GM12878 (cell line): ENCODE measurements around the gene AHCYL2. TPM values are rescaled to one million over a fixed set of nuclear protein-coding genes. Genes with fewer than 3 reads are reported as not detected.

Source experiments
- ATAC-seq: fragments of 200-7000 bp; cut with Tn5 transposase; 3 replicates; pipeline ENCODE4 v1.9.1; 2020; ENCODE audit warnings: mild to moderate bottlenecking, moderate library complexity
- BruUV-seq: library from RNA; stranded (reverse); fragments of 400-500 nt; replicated peaks from 2 replicates; lab custom pipeline; 2021; lab: Mats Ljungman, UMichigan
- CTCF ChIA-PET: fragments of 300-600 bp; sonication (Branson Sonifier 250); formaldehyde crosslinking; extraction: SDS; loops from one replicate; lab custom pipeline; 2021; ENCODE audit warnings: inconsistent platforms; lab: Yijun Ruan, JAX
- POLR2A ChIA-PET: fragments of 350-600 bp; formaldehyde crosslinking; extraction: SDS; loops from one replicate; lab custom pipeline; 2021; ENCODE audit warnings: inconsistent platforms; lab: Charles Lee
- RAD21 ChIA-PET: fragments of 300-600 bp; sonication (Branson Sonifier 250); formaldehyde crosslinking; loops from one replicate; lab custom pipeline; 2023; ENCODE audit warnings: antibody characterized with exemption; ENCODE audit not compliant: unreplicated experiment; lab: Charles Lee
- SMC1A ChIA-PET: fragments of 300-600 bp; sonication (Branson Sonifier 250); formaldehyde crosslinking; loops from one replicate; lab custom pipeline; 2023; ENCODE audit not compliant: unreplicated experiment, uncharacterized antibody; lab: Charles Lee
- DNase-seq: peaks from one replicate; pipeline ENCODE4 v3.0.0-alpha.2; 2011; ENCODE audit warnings: low read depth, low spot score
- FAIRE-seq: peaks from 3 replicates; lab custom pipeline; 2011; peaks lifted over from hg19 to GRCh38; lab: Jason Lieb, UNC
- H2AFZ ChIP-seq: 2 replicates; pipeline ENCODE4 v1.6.0; 2011; ENCODE audit warnings: low read depth, low read length, control low read depth; ENCODE audit not compliant: control insufficient read depth
- H3K27ac ChIP-seq: 2 replicates; pipeline ENCODE4 v1.5.1; 2011; ENCODE audit warnings: control low read depth; ENCODE audit not compliant: control insufficient read depth, insufficient read depth
- H3K27me3 ChIP-seq, 2 experiments: replicated peaks in 1 of 2; 2 replicates each; pipeline versions ENCODE4 v1.6.0 to v1.6.1; 2011; ENCODE audit warnings: low read length in 1 of 2; ENCODE audit not compliant: control insufficient read depth in 2 of 2, insufficient read depth in 2 of 2
- H3K36me3 ChIP-seq, 2 experiments: 2 replicates each; pipeline ENCODE4 v1.5.1; 2011; ENCODE audit warnings: low read length in 1 of 2; ENCODE audit not compliant: control insufficient read depth in 2 of 2, insufficient read depth in 2 of 2
- H3K4me1 ChIP-seq: 2 replicates; pipeline ENCODE4 v1.6.1; 2011; ENCODE audit warnings: mild to moderate bottlenecking, low read length, moderate library complexity, mixed read lengths; ENCODE audit not compliant: control insufficient read depth, insufficient read depth
- H3K4me2 ChIP-seq: 2 replicates; pipeline ENCODE4 v1.6.0; 2011; ENCODE audit warnings: control low read depth; ENCODE audit not compliant: control insufficient read depth, insufficient read depth
- H3K4me3 ChIP-seq: fragments of 200-600 bp; sonication (generic); 2 replicates; pipeline ENCODE4 v1.5.1; 2016
- H3K79me2 ChIP-seq: 2 replicates; pipeline ENCODE4 v1.6.0; 2011; ENCODE audit warnings: low read length; ENCODE audit not compliant: control insufficient read depth, insufficient read depth
- H3K9ac ChIP-seq: 2 replicates; pipeline ENCODE4 v1.8.0; 2011; ENCODE audit warnings: low read length, control low read depth, mixed read lengths; ENCODE audit not compliant: control insufficient read depth, insufficient read depth
- H3K9me3 ChIP-seq: replicated peaks from 3 replicates; pipeline ENCODE4 v1.5.1; 2011; ENCODE audit warnings: mild to moderate bottlenecking, low read length; ENCODE audit not compliant: control insufficient read depth, insufficient read depth
- H4K20me1 ChIP-seq: 2 replicates; pipeline ENCODE4 v1.6.0; 2011; ENCODE audit not compliant: control insufficient read depth, insufficient read depth
- ATF7 ChIP-seq: fragments of 450-650 bp; IDR thresholded peaks from 2 replicates; pipeline ENCODE4 v1.6.1; 2016; ENCODE audit warnings: low read depth, mild to moderate bottlenecking
- CBFB ChIP-seq: IDR thresholded peaks from 2 replicates; pipeline ENCODE4 v1.6.1; 2016; ENCODE audit warnings: antibody characterized with exemption, low read depth
- NR2C2 ChIP-seq: IDR thresholded peaks from 2 replicates; pipeline ENCODE4 v1.6.1; 2011; ENCODE audit warnings: borderline replicate concordance, low read depth; ENCODE audit not compliant: control insufficient read depth, insufficient read length
- POLR2AphosphoS2 ChIP-seq: IDR thresholded peaks from 2 replicates; pipeline ENCODE4 v1.6.1; 2011; ENCODE audit warnings: low read depth, mild to moderate bottlenecking, low read length, improper control_type of control experiment, moderate library complexity
- RAD51 ChIP-seq: fragments of 450-650 bp; IDR thresholded peaks from 2 replicates; pipeline ENCODE4 v1.6.1; 2016; ENCODE audit warnings: moderate library complexity, mild to moderate bottlenecking, inconsistent platforms
- RFX5 ChIP-seq: IDR thresholded peaks from 2 replicates; pipeline ENCODE4 v1.6.1; 2011; ENCODE audit warnings: low read depth, low read length, improper control_type of control experiment
- SUPT20H ChIP-seq: IDR thresholded peaks from 2 replicates; pipeline ENCODE4 v1.6.1; 2011; ENCODE audit warnings: low read depth, mild to moderate bottlenecking, low read length, moderate library complexity, borderline replicate concordance; ENCODE audit not compliant: control insufficient read depth
- ZBED1 ChIP-seq: IDR thresholded peaks from 2 replicates; pipeline ENCODE4 v1.6.1; 2016; ENCODE audit warnings: borderline replicate concordance
- WGBS: methylation state at CpG from one replicate; pipeline ENCODE4 v1.1.6; 2016; ENCODE audit warnings: low lambda C conversion rate; ENCODE audit not compliant: insufficient replicate concordance, insufficient coverage; ENCODE audit errors: missing lambda C conversion rate; 5-methylcytosine and 5-hydroxymethylcytosine counted together
- in situ Hi-C: fragments of 300-500 bp; cut with MboI; formaldehyde crosslinking; loops from 9 replicates; pipeline ENCODE4 v1.14.3; 2018; ENCODE audit warnings: mixed read lengths
- intact Hi-C: fragments of 100-400 bp; cut with micrococcal nuclease; formaldehyde crosslinking; loops from one replicate; pipeline ENCODE4 v1.14.2; 2022; ENCODE audit not compliant: unreplicated experiment
- polyA plus RNA-seq, 11 experiments: library from polyadenylated mRNA; depleted of rRNA in 4 of 11; unstranded in 6 of 11; stranded (reverse) in 5 of 11; fragments of >200 nt; fragmentation: Nextera tagmentation in 4 of 11; fragmentation: Illumina TruSeq in 1 of 11; extraction: Ambion mirVana in 4 of 11; extraction: Trizol in 1 of 11; gene quantifications; 1 replicate in 1 of 11; 2 replicates in 10 of 11; pipeline versions ENCODE4 v1.2.1 to v1.2.3, GENCODE V29; 2011 to 2016; ENCODE audit warnings: inconsistent platforms in 2 of 11, missing spikeins in 2 of 11, low read depth in 1 of 11
- total RNA-seq, 4 experiments: library from RNA; depleted of rRNA in 3 of 4; stranded (reverse); fragments of >200 nt in 3 of 4; fragmentation: Illumina TruSeq in 1 of 4; extraction: Trizol in 1 of 4; gene quantifications; 2 replicates each; pipeline versions ENCODE4 v1.2.1 to v1.2.3, GENCODE V29; 2013 to 2021
- TF ChIP-seq, protein P1 (sequence below): fragments of 450-650 bp; IDR thresholded peaks from 2 replicates; pipeline ENCODE4 v1.6.1; 2017; ENCODE audit warnings: mild to moderate bottlenecking
- TF ChIP-seq, protein P2 (sequence below): fragments of 450-650 bp; IDR thresholded peaks from 2 replicates; pipeline ENCODE4 v1.6.1; 2017; ENCODE audit warnings: mild to moderate bottlenecking, moderate library complexity
- TF ChIP-seq, protein P3 (sequence below): IDR thresholded peaks from 2 replicates; pipeline ENCODE4 v1.6.1; 2011; ENCODE audit warnings: borderline replicate concordance, low read depth, mild to moderate bottlenecking, moderate library complexity, mixed read lengths, low read length; ENCODE audit not compliant: insufficient read depth; ENCODE audit errors: extremely low read length
- TF ChIP-seq, protein P4 (sequence below): fragments of 450-650 bp; IDR thresholded peaks from 2 replicates; pipeline ENCODE4 v1.6.1; 2017; ENCODE audit warnings: low read depth, mild to moderate bottlenecking, moderate library complexity

Gene AHCYL2
- total and polyA plus RNA-seq, 10 of the 15 experiments (the other 5 are each of a cell fraction or from before 2014, with no cell fraction given), result 1.7 to 29.1 (median 5.4) TPM

DNA sequence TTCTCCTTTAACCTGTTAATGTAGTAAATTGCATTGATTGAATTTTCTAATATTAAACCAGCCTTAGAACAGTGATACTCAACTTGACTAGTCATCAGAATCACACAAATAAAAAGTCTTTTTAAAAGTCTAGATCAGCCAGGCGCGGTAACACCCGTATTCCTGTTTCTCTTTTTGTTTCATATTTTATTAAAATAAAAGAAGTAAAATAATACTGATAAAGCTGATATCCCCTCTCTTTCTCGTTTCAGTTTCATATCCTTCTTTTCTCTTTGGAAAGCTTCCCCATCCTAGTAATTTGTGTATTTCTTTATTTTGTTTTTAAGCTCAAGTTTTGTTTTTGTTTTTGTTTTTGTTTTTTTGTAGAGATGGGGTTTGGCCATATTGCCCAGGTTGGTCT is 27.1 kb upstream of the AHCYL2 start (continued):
- TF ChIP-seq, protein P1, sequence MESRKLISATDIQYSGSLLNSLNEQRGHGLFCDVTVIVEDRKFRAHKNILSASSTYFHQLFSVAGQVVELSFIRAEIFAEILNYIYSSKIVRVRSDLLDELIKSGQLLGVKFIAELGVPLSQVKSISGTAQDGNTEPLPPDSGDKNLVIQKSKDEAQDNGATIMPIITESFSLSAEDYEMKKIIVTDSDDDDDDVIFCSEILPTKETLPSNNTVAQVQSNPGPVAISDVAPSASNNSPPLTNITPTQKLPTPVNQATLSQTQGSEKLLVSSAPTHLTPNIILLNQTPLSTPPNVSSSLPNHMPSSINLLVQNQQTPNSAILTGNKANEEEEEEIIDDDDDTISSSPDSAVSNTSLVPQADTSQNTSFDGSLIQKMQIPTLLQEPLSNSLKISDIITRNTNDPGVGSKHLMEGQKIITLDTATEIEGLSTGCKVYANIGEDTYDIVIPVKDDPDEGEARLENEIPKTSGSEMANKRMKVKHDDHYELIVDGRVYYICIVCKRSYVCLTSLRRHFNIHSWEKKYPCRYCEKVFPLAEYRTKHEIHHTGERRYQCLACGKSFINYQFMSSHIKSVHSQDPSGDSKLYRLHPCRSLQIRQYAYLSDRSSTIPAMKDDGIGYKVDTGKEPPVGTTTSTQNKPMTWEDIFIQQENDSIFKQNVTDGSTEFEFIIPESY, result no peak
- TF ChIP-seq ATF7, result no peak

GRCh38 chr7:129199406-129199805 is 25.4 kb upstream of the AHCYL2 start:
- intact Hi-C loops, result no loop called here
- Histone ChIP-seq H2AFZ (no peak overlapping the region), H3K4me1 (no peaks in the 10 kb centered on the region), H3K4me3 (no peak overlapping the region), H3K4me2 (no peak overlapping the region), H3K27ac (no peak overlapping the region), H4K20me1 (no peaks in the 10 kb centered on the region), H3K9ac (no peak overlapping the region), H3K79me2 (no peaks in the 10 kb centered on the region), H3K9me3 (no peaks in the 10 kb centered on the region; the same call in 2 of the 3 replicates), H3K36me3 (no peaks in the 10 kb centered on the region), H3K27me3 (no peaks in the 10 kb centered on the region)
- RAD21 ChIA-PET, result no interaction called here
- ATAC-seq, result no peak
- SMC1A ChIA-PET, result interaction anchor here (1.5 kb wide), 1 partner anchor 9 kb away, joined by 3 read pairs; no protein-coding TSS in a partner anchor
- 97% methylated on average over 4 of the region's 4 CpGs for WGBS
- POLR2A ChIA-PET, result no interaction called here
- no TSS peak for BruUV-seq
- CTCF ChIA-PET, result interaction anchor here (0.7 to 2.6 kb wide), 3 partner anchors 19 to 72 kb away, joined by 4 to 8 read pairs (median 6); no protein-coding TSS in a partner anchor
- DNase-seq, result no peak
- in situ Hi-C loops, result no loop called here
- FAIRE-seq, result no peak
- TF ChIP-seq, protein P2, sequence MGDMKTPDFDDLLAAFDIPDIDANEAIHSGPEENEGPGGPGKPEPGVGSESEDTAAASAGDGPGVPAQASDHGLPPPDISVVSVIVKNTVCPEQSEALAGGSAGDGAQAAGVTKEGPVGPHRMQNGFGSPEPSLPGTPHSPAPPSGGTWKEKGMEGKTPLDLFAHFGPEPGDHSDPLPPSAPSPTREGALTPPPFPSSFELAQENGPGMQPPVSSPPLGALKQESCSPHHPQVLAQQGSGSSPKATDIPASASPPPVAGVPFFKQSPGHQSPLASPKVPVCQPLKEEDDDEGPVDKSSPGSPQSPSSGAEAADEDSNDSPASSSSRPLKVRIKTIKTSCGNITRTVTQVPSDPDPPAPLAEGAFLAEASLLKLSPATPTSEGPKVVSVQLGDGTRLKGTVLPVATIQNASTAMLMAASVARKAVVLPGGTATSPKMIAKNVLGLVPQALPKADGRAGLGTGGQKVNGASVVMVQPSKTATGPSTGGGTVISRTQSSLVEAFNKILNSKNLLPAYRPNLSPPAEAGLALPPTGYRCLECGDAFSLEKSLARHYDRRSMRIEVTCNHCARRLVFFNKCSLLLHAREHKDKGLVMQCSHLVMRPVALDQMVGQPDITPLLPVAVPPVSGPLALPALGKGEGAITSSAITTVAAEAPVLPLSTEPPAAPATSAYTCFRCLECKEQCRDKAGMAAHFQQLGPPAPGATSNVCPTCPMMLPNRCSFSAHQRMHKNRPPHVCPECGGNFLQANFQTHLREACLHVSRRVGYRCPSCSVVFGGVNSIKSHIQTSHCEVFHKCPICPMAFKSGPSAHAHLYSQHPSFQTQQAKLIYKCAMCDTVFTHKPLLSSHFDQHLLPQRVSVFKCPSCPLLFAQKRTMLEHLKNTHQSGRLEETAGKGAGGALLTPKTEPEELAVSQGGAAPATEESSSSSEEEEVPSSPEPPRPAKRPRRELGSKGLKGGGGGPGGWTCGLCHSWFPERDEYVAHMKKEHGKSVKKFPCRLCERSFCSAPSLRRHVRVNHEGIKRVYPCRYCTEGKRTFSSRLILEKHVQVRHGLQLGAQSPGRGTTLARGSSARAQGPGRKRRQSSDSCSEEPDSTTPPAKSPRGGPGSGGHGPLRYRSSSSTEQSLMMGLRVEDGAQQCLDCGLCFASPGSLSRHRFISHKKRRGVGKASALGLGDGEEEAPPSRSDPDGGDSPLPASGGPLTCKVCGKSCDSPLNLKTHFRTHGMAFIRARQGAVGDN, result no peak
- no peak for TF ChIP-seq CBFB
- TF ChIP-seq NR2C2, result no peak
- no peak for TF ChIP-seq ZBED1
- TF ChIP-seq SUPT20H, result no peak
- TF ChIP-seq, protein P3, sequence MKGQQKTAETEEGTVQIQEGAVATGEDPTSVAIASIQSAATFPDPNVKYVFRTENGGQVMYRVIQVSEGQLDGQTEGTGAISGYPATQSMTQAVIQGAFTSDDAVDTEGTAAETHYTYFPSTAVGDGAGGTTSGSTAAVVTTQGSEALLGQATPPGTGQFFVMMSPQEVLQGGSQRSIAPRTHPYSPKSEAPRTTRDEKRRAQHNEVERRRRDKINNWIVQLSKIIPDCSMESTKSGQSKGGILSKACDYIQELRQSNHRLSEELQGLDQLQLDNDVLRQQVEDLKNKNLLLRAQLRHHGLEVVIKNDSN, result no peak
- no peak for TF ChIP-seq RFX5
- no peak for TF ChIP-seq POLR2AphosphoS2
- TF ChIP-seq, protein P4, sequence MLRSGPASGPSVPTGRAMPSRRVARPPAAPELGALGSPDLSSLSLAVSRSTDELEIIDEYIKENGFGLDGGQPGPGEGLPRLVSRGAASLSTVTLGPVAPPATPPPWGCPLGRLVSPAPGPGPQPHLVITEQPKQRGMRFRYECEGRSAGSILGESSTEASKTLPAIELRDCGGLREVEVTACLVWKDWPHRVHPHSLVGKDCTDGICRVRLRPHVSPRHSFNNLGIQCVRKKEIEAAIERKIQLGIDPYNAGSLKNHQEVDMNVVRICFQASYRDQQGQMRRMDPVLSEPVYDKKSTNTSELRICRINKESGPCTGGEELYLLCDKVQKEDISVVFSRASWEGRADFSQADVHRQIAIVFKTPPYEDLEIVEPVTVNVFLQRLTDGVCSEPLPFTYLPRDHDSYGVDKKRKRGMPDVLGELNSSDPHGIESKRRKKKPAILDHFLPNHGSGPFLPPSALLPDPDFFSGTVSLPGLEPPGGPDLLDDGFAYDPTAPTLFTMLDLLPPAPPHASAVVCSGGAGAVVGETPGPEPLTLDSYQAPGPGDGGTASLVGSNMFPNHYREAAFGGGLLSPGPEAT, result no peak
- no peak for TF ChIP-seq RAD51
